Measurements from ENCODE around the gene APCDD1. TPM values are rescaled to one million over a fixed set of nuclear protein-coding genes. Genes with fewer than 3 reads are reported as not detected.

The APCDD1 gene
- total RNA-seq, 2 donors from 2014 or later = not detected

DNA sequence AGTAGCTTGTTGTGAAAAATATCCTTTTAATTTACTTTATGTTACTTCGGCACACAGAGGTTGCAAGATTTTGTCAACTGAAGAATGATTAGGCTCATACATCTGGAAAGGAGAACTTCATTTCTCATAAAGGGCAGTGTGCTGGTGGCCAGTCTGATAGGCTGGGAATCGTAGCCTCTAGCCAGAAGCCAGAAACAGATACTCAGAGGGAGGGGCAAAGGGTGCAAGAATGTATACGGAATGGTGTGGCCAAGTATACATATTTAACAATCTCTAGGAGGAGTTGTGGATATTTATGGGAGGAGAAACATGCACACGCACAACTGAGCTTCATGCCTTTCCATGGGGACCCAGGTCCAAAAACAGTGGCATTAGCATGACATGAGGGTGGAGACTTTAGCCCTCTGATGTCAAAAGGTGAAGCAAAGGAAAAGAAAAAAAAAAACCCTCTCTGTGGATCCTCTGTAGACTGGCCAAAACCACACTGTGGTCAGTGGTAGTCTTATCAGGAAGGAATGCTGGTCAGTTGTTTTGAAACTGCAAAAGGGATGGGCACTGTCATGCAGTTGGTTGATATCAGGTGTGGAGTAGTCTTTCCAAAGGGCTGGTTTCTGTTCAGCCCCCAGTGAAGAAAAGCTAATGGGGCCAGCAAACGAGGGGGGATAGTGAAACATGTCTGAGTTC lies 34.9 kb upstream of the APCDD1 start:
- ATAC-seq (no peak), DNase-seq (ENCODE audit: low spot score) (no peak)
- H3K27me3 Mint-ChIP-seq = peaks cover 9 to 13% of the 10 kb centered on the region in 2 donors
- H3K9me3 Mint-ChIP-seq = no peaks in the 10 kb centered on the region
- no peak overlapping the region for H3K27ac Mint-ChIP-seq
- no peaks in the 10 kb centered on the region for H3K36me3 Mint-ChIP-seq
- H3K4me3 Mint-ChIP-seq = no peak overlapping the region
- H3K4me1 Mint-ChIP-seq (ENCODE audit: low read depth in 2 of 2) = no peaks in the 10 kb centered on the region

DNA sequence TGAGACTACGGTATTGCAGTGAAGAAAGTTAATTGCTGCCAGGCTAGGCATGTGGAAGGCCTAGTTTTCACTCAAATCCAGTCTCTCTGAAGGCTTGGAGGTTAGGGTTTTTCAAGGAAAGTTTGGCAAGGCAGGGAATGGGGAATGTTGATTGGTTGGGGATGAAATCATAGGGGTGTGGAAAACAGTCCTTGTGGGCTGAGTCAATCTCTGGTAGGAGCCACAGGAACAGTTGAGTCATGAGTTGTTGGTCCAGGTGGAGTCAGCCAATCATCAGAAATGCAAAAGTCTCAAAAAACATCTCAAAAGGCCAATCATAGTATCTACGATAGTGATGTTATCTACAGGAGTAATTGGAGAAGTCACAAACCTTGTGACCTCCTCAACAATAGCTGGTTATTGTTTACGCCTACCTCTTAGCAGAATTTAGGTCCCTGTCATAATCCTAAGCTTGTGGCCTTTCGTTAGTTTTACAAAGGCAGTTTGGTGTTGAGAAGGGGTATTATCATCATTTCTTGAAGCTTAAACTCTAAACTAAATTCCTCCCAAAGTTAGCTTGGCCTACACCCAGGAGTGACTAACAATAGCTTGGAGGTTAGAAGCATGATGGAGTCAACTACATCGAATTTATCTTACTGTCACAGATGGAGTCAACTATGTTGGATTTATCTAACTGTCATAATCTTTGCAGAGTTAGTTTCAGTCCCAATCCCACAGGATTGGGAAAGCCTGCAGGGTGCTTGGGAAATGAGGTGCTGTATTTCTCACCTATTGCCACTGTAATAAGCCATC lies 33.7 kb upstream of the APCDD1 start:
- Mint-ChIP-seq H3K36me3 (no peaks in the 10 kb centered on the region), H3K4me1 (ENCODE audit: low read depth in 2 of 2) (no peaks in the 10 kb centered on the region), H3K4me3 (no peak overlapping the region), H3K9me3 (no peaks in the 10 kb centered on the region), H3K27ac (no peak overlapping the region), H3K27me3 (peaks cover 3 to 9% of the 10 kb centered on the region in 2 donors)
- DNase-seq (ENCODE audit: low spot score) (no peak), ATAC-seq (no peak)

DNA sequence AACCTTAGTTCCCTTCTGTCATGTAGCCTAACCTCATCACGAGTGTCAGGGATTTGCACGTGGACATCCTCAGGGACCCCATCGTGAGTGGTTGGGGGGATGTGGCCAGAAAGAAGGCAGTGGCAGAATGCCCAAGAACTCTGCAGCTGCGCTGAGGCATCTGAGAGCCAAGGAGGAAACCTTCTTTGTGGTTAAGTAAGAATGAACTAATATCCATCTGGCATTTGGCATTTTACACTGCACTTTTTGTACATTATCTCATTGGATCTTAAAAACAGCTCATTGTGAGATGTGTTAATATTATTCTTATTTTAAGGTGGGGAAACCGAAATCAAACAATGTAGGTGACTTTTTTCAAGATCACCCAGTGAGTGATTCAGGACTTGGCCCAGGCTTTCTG lies 32.6 kb upstream of the APCDD1 start:
- no peak overlapping the region for H3K4me3 Mint-ChIP-seq
- H3K9me3 Mint-ChIP-seq = no peaks in the 10 kb centered on the region
- ATAC-seq (no peak), DNase-seq (ENCODE audit: low spot score) (no peak)
- peaks cover 7 to 12% of the 10 kb centered on the region in 2 donors for H3K27me3 Mint-ChIP-seq
- no peaks in the 10 kb centered on the region for H3K36me3 Mint-ChIP-seq
- H3K27ac Mint-ChIP-seq = no peak overlapping the region
- H3K4me1 Mint-ChIP-seq (ENCODE audit: low read depth in 2 of 2) = no peaks in the 10 kb centered on the region

DNA sequence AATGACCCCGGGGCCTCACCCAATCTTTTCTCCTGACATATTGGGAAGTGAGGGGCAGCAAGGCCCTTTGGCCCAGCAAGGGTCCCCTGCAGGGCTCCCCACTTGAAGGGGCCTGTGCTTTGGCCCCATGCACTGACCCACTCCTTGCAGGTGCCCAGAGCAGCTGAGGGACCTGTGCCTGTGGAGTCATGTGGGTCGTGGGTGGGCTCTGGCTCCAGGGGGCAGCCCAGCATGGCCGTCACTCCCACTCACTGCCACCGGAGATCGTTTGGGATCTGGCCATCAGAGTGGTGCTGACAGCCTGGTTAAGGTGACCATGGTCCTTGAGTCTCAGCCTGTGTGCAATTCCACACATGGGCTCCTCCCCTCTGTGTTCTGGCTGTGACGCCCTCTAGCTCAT lies 31.7 kb upstream of the APCDD1 start:
- H3K27ac Mint-ChIP-seq = no peak overlapping the region
- DNase-seq (ENCODE audit: low spot score) (no peak), ATAC-seq (peak in 1 of 2 donors; percentile 25)
- H3K4me3 Mint-ChIP-seq = no peak overlapping the region
- H3K27me3 Mint-ChIP-seq = peaks cover 7 to 12% of the 10 kb centered on the region in 2 donors
- no peaks in the 10 kb centered on the region for H3K9me3 Mint-ChIP-seq
- no peaks in the 10 kb centered on the region for H3K4me1 Mint-ChIP-seq (ENCODE audit: low read depth in 2 of 2)
- H3K36me3 Mint-ChIP-seq = no peaks in the 10 kb centered on the region

DNA sequence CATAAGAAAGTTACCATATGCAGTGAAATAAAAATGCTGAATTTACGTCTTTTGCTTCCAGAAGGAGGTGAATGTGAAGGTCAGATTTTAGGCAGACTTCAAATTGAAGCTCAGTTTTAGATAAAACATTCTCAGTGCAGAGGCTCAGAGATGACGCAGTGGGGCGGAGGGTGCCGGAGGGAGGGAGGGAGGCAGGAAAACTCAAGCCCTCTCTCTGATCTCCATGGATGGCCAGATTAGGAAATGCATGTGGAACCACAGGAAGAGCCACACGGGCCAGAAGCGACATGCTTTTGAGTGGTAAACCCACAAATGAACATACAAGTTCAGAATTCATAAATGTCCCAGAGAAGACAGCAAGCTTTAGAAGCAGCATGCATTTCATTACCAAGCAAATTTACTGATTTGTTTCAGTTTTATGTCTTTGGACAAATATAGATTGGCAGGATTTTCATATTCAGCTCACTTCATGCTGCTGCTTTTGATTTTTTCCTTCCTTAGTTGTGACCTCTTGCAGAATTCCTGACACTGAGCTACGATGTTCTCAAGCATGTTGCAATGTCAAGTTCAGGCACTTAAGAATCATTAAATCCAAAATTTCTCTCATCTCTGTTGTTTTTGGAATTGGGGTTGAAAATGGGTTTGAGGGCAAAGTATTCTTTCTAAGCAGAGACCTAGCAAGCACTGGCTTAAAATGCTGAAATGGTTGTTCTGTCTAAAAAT lies 29.7 kb upstream of the APCDD1 start:
- DNase-seq (ENCODE audit: low spot score) = no peak
- H3K4me1 Mint-ChIP-seq (ENCODE audit: low read depth in 2 of 2) = no peaks in the 10 kb centered on the region

DNA sequence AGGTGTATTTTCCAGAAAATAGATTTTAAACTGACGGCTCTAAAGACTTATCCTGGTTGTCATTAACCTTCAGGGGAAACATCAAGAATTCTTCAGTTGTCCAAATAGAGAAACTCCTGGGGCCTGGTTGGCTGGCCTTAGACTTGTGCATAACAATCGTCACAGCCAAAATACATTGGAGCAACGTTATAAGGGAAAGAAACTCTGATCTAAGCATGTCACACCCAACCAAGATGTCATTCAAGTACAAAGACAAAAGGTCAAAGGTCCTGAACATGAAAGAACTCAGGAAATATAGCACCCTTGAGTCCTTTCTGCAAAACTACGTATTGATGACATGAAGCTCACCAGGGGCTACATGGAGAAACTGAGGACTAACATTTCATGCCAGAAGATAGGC lies 23.8 kb upstream of the APCDD1 start:
- Mint-ChIP-seq H3K27ac (no peak overlapping the region), H3K4me3 (no peak overlapping the region)
- DNase-seq (ENCODE audit: low spot score) = no peak

More for the DNA sequence above, 29.7 kb upstream of the APCDD1 start:
- ATAC-seq = no peak
- Mint-ChIP-seq H3K27ac (no peak overlapping the region), H3K9me3 (no peaks in the 10 kb centered on the region), H3K36me3 (no peaks in the 10 kb centered on the region), H3K27me3 (peaks cover 12 to 15% of the 10 kb centered on the region in 2 donors), H3K4me3 (no peak overlapping the region)

DNA sequence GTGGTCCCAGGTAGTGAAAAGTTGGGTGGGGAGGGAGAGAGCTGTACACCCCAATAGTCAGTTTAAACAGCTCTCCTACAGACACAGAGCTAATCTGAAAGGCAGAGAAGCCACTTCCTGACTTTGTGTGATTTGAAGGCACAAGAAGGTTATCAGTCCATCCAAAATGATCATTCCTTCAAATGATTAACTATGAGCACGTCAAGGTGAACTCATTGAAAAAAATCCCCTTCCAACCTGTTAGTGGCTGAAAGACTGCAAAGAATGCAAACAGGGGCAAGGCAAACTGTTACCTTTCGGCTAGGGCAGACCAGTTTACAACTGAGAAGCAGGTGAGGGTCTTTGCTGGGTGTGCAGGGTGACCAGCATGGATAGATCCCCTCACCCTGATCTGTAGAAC lies 22.8 kb upstream of the APCDD1 start:
- DNase-seq (ENCODE audit: low spot score) = no peak
- no peaks in the 10 kb centered on the region for H3K36me3 Mint-ChIP-seq
- H3K9me3 Mint-ChIP-seq = no peaks in the 10 kb centered on the region
- peak in 1 of 2 donors; percentile 6 for ATAC-seq
- H3K4me3 Mint-ChIP-seq = no peak overlapping the region
- no peak overlapping the region for H3K27ac Mint-ChIP-seq
- H3K4me1 Mint-ChIP-seq (ENCODE audit: low read depth in 2 of 2) = no peaks in the 10 kb centered on the region
- H3K27me3 Mint-ChIP-seq = peaks cover 7 to 11% of the 10 kb centered on the region in 2 donors

More for the DNA sequence above, 23.8 kb upstream of the APCDD1 start:
- ATAC-seq = no peak
- peaks cover 10 to 15% of the 10 kb centered on the region in 2 donors for H3K27me3 Mint-ChIP-seq
- H3K36me3 Mint-ChIP-seq = no peaks in the 10 kb centered on the region
- H3K4me1 Mint-ChIP-seq (ENCODE audit: low read depth in 2 of 2) = no peaks in the 10 kb centered on the region
- no peaks in the 10 kb centered on the region for H3K9me3 Mint-ChIP-seq

DNA sequence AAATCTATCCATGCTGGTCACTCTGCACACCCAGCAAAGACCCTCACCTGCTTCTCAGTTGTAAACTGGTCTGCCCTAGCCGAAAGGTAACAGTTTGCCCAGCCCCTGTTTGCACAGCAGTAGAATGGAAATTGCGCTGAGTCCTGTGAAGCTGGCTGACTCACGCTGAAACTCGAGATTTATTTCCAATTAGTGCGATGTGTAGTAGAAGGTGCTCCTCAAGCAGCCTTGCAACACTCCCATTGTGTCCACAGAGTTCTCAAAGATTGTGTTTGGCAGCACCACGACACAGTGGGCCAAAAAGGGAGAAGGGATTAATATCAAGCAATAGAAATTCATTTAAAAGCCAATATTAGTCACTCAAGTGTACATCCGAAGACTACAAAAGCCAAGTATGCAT lies 21.7 kb upstream of the APCDD1 start:
- no peak for ATAC-seq
- H3K9me3 Mint-ChIP-seq = no peaks in the 10 kb centered on the region
- H3K36me3 Mint-ChIP-seq = no peaks in the 10 kb centered on the region

DNA sequence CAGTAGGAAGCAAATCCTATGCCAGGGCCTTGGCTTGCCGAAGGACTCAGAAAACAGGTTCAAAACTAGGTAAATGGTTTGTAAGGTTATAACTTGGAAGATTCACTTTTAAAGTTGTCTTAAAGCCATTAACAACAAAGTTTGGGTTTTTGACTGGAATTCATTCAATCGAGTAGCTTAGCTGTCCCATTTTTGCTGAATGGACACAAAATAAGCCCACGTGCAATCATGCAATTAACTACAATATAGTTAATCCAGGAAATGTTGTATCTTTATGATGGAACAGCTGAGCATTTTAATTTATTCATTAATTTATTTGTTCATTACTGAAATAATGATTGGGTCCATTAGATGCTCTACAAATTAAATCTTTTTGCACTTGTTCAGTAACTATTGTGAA lies 18.3 kb upstream of the APCDD1 start:
- Mint-ChIP-seq H3K4me3 (no peak overlapping the region), H3K27me3 (peaks cover 6 to 7% of the 10 kb centered on the region in 2 donors), H3K9me3 (no peaks in the 10 kb centered on the region), H3K4me1 (ENCODE audit: low read depth in 2 of 2) (no peaks in the 10 kb centered on the region), H3K27ac (no peak overlapping the region), H3K36me3 (no peaks in the 10 kb centered on the region)
- no peak for DNase-seq (ENCODE audit: low spot score)
- no peak for ATAC-seq

More for the DNA sequence above, 21.7 kb upstream of the APCDD1 start:
- peaks cover 7 to 15% of the 10 kb centered on the region in 2 donors for H3K27me3 Mint-ChIP-seq
- H3K4me1 Mint-ChIP-seq (ENCODE audit: low read depth in 2 of 2) = no peaks in the 10 kb centered on the region
- H3K4me3 Mint-ChIP-seq = no peak overlapping the region
- DNase-seq (ENCODE audit: low spot score) = no peak
- H3K27ac Mint-ChIP-seq = no peak overlapping the region

DNA sequence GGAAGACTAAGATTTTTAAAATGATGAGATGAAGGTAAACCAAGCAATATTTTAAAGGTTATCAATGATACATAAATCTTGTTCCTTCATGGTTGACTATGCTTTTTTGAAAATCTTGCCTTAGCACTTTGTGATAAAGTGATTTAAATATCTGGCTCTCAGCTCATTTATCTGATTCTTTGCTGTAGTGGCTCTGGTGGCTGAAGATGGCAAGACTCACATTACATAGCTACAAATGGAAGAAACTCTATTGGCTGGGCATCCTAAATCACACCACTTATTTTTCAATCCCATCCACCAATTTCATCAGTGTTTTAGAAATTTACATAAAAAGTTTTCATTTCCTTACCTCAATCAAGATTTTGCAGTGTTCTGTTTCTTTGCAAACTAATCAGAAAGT lies 16.6 kb upstream of the APCDD1 start:
- H3K9me3 Mint-ChIP-seq = no peaks in the 10 kb centered on the region
- H3K4me3 Mint-ChIP-seq = no peak overlapping the region
- peaks cover 6 to 9% of the 10 kb centered on the region in 2 donors for H3K27me3 Mint-ChIP-seq
- DNase-seq (ENCODE audit: low spot score) (no peak), ATAC-seq (no peak)
- no peaks in the 10 kb centered on the region for H3K4me1 Mint-ChIP-seq (ENCODE audit: low read depth in 2 of 2)
- no peaks in the 10 kb centered on the region for H3K36me3 Mint-ChIP-seq
- no peak overlapping the region for H3K27ac Mint-ChIP-seq

DNA sequence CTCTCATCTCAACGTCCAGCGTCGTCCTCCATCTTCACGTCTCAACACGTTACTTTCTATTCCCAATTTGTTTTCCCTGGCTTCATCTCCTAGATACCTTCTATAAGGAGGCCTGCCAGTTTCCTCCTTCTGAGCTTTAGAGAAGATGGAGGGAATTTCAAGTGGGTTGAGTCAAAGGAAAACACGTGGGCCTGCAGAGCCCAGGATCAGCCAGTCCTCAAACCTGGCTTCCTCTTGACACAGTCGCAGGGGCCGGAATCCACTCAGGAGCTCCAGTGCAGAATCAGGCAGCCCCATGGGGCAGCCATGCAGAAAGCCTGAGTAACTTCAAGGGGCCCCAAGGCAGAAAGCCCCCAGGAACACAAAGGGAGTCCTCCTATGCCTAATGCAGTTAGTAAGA lies 14.5 kb upstream of the APCDD1 start:
- H3K4me3 Mint-ChIP-seq = no peak overlapping the region
- no peaks in the 10 kb centered on the region for H3K4me1 Mint-ChIP-seq (ENCODE audit: low read depth in 2 of 2)
- H3K9me3 Mint-ChIP-seq = no peaks in the 10 kb centered on the region
- no peak overlapping the region for H3K27ac Mint-ChIP-seq
- H3K36me3 Mint-ChIP-seq = no peaks in the 10 kb centered on the region
- no peak for DNase-seq (ENCODE audit: low spot score)
- no peak for ATAC-seq
- peaks cover 6 to 11% of the 10 kb centered on the region in 2 donors for H3K27me3 Mint-ChIP-seq

DNA sequence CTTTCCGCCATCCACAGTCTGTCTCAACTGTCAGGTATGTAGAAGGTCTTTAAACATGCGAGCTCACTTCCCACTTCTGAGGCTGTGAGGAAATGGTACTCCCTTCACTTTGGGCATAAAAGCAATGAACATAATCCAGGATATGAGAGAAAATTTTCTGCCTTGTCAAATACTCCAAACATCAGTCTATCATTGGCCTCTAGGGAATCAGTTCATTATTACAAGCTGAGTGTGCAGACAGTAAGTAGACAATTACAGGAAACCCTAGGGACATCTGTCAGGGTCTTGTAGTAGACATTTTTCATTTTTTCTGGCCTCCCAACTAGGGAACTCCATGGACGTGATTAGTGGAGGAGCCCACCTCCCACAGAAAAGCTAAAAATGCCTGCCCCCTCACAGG lies 13.6 kb upstream of the APCDD1 start:
- H3K9me3 Mint-ChIP-seq = no peaks in the 10 kb centered on the region
- no peaks in the 10 kb centered on the region for H3K4me1 Mint-ChIP-seq (ENCODE audit: low read depth in 2 of 2)
- ATAC-seq = no peak
- no peak for DNase-seq (ENCODE audit: low spot score)
- H3K27ac Mint-ChIP-seq = no peak overlapping the region
- peaks cover 6 to 11% of the 10 kb centered on the region in 2 donors for H3K27me3 Mint-ChIP-seq
- no peak overlapping the region for H3K4me3 Mint-ChIP-seq
- no peaks in the 10 kb centered on the region for H3K36me3 Mint-ChIP-seq

DNA sequence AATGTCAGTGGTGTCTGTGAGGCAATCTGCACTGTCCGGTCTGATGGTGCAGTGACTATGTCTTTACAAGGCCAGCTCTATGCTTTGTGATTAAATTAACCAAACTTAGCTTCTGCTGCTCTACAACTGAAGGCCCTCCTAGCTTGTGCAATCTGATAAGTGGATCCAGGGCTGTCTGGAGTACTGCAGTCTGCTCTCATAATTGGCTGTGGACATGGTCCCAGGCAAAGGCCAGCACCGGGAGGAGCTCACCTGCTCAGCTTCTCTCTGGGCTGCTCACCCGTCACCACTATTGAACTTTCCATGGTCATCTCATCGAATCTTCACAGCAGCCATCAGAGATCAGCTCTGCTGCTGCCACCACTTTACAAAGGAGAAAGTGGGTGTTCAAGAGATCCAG lies 13.0 kb upstream of the APCDD1 start:
- no peak for ATAC-seq
- H3K36me3 Mint-ChIP-seq = no peaks in the 10 kb centered on the region
- H3K27me3 Mint-ChIP-seq = peaks cover 6 to 11% of the 10 kb centered on the region in 2 donors

DNA sequence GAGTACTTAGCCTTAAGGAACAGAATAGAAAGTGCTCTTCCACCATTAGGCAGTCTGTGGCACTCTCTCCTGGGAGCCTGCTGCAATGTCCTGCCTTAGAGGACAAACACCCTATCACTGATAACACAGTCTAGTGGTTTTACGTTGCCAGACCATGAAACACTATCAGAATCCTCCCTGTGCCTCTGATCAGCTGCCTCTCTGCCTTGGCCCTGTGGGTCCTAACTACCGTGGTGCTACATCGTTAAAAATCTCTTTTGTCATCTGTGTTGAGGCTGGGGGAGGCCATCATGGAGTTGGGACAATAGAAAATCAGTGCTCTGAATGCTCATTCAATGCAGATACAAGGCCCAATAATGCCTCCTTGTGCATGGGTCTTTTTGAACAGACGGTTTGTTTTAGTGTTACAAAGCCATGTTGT lies 11.9 kb upstream of the APCDD1 start:
- Mint-ChIP-seq H3K4me1 (ENCODE audit: low read depth in 2 of 2) (no peaks in the 10 kb centered on the region), H3K27ac (no peak overlapping the region), H3K9me3 (no peaks in the 10 kb centered on the region), H3K36me3 (no peaks in the 10 kb centered on the region), H3K4me3 (no peak overlapping the region), H3K27me3 (peaks cover 0 to 11% of the 10 kb centered on the region in 2 donors)
- ATAC-seq (no peak), DNase-seq (ENCODE audit: low spot score) (no peak)

More for the DNA sequence above, 13.0 kb upstream of the APCDD1 start:
- no peaks in the 10 kb centered on the region for H3K4me1 Mint-ChIP-seq (ENCODE audit: low read depth in 2 of 2)
- H3K9me3 Mint-ChIP-seq = no peaks in the 10 kb centered on the region
- no peak overlapping the region for H3K4me3 Mint-ChIP-seq
- DNase-seq (ENCODE audit: low spot score) = no peak
- H3K27ac Mint-ChIP-seq = no peak overlapping the region
